Measurements from ENCODE around the gene DGKI. TPM values are rescaled to one million over a fixed set of nuclear protein-coding genes. Genes with fewer than 3 reads are reported as not detected.

DGKI gene
- total RNA-seq, 1 donor = 4.7 TPM

DNA sequence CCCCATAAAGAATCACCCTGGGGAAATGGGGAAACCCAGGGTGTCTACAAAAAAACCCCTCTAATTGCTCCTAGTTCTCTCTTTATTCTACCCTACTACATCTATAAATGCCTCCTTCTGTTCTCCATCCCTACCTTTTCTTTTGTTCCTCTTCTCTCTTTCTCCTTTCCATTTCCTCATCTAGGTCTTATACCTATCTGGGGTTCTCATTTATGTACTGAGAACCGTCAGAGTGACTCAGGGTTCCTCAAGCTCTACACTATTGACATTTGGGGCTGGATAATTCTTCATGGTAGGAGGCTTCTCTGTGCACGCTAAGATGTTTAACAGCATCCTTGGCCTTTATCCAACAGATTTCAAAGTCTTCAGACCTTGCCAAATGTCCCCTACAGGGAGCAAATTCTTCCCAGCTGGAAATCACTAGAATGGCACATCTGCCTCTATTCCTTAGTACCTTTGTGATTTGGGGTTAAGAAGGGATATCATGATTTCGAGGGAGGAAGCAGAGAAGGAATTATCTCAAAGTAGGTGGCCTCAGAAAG lies 365.9 kb downstream of the DGKI start:
- no peak for DNase-seq (ENCODE audit: low read depth)
- TF ChIP-seq, protein P1, sequence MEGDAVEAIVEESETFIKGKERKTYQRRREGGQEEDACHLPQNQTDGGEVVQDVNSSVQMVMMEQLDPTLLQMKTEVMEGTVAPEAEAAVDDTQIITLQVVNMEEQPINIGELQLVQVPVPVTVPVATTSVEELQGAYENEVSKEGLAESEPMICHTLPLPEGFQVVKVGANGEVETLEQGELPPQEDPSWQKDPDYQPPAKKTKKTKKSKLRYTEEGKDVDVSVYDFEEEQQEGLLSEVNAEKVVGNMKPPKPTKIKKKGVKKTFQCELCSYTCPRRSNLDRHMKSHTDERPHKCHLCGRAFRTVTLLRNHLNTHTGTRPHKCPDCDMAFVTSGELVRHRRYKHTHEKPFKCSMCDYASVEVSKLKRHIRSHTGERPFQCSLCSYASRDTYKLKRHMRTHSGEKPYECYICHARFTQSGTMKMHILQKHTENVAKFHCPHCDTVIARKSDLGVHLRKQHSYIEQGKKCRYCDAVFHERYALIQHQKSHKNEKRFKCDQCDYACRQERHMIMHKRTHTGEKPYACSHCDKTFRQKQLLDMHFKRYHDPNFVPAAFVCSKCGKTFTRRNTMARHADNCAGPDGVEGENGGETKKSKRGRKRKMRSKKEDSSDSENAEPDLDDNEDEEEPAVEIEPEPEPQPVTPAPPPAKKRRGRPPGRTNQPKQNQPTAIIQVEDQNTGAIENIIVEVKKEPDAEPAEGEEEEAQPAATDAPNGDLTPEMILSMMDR (IDR thresholded peaks at IDR 0.05; ENCODE audit: insufficient read depth, low read length) = no peak
- no peak overlapping the region for H3K4me3 ChIP-seq (ENCODE audit: low read depth, low read length)

DNA sequence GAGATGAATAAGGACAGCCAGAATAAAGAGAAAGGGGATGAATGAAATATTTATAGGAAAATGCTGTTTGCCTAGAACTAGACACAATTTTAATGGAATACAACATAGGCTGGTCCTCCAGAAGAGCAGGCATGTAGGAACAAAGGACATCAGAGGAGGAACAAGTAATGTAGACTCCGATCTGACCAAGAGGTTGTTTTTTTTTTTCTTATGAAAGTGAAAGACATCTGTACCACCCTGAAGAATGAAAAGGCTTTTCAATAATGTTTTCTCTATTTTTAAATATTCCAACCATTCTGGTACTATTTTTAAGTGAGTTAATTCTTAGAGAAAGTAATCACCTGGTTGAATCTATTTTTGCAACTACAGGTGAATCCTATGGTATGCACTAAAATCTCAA lies 366.4 kb downstream of the DGKI start:
- no peak for DNase-seq (ENCODE audit: low read depth)
- no peak overlapping the region for H3K4me3 ChIP-seq (ENCODE audit: low read depth, low read length)
- TF ChIP-seq, protein P1 (IDR thresholded peaks at IDR 0.05; ENCODE audit: insufficient read depth, low read length) = no peak

DNA sequence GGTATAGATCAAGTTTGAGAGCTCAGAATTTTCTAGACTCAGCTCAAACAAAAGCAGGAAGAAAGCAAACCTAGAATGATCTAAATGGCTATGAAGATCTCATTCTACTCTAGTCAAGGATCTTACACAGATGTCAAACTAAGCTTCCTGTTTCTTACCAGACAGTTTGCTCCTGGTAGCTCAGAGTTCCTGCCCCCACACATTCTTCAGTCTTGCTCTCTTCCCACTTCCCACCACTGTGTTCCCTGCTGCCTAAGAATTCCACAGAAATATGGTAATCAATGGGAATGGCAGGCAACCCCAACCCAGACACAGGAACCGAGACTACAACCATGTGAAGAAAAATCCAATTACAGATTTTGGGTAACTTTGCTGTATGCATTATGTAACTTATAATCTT lies 369.8 kb downstream of the DGKI start:
- no peak overlapping the region for H3K4me3 ChIP-seq (ENCODE audit: low read depth, low read length)
- DNase-seq (ENCODE audit: low read depth) = no peak
- TF ChIP-seq, protein P1 (IDR thresholded peaks at IDR 0.05; ENCODE audit: insufficient read depth, low read length) = no peak

GRCh38 chr7:137475966-137476365 lies 370.8 kb downstream of the DGKI start:
- TF ChIP-seq, protein P1 (IDR thresholded peaks at IDR 0.05; ENCODE audit: insufficient read depth, low read length) = no peak
- no peak for DNase-seq (ENCODE audit: low read depth)
- no peak overlapping the region for H3K4me3 ChIP-seq (ENCODE audit: low read depth, low read length)

DNA sequence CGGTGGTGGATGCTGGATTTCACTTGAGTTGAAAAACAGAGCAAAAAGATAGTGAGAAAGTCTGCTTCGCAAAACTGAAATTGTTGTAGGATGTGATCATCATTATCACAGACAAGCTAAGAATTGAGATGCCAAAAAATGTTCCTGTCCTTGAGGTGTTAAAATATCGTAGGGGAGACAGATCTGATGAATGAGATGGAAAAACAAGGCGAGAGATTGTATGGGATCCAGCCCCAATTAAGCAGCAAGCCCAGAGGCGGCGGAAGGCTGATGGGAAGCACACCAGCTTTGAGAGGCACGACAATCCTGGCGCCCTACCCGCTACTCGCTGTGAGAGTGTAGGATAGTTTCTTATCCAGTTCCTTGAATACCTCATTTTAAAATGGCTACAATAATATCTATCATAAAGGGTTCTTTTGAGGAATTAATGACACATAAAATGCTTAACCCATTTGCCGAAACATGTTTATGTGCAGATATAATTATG lies 372.2 kb downstream of the DGKI start:
- TF ChIP-seq, protein P1 (IDR thresholded peaks at IDR 0.05; ENCODE audit: insufficient read depth, low read length) = no peak
- no peak overlapping the region for H3K4me3 ChIP-seq (ENCODE audit: low read depth, low read length)
- no peak for DNase-seq (ENCODE audit: low read depth)

GRCh38 chr7:137471128-137471527 lies 375.6 kb downstream of the DGKI start:
- H3K4me3 ChIP-seq (ENCODE audit: low read depth, low read length) = no peak overlapping the region
- DNase-seq (ENCODE audit: low read depth) = no peak
- TF ChIP-seq, protein P1 (IDR thresholded peaks at IDR 0.05; ENCODE audit: insufficient read depth, low read length) = no peak

GRCh38 chr7:137469858-137470257 lies 376.9 kb downstream of the DGKI start:
- H3K4me3 ChIP-seq (ENCODE audit: low read depth, low read length) = no peak overlapping the region
- no peak for DNase-seq (ENCODE audit: low read depth)
- TF ChIP-seq, protein P1 (IDR thresholded peaks at IDR 0.05; ENCODE audit: insufficient read depth, low read length) = no peak

All from fibroblast of the aortic adventitia (primary cell).